T-helper 1 cell treated with Interleukin-12 subunit alpha and Interleukin-12 subunit beta and Interleukin-4 antibody, amounts not matched to agents 30 μg/mL and 1 μg/mL, for 36 hours (primary cell): ENCODE results near the gene ANKAR.
"Not testable (repeated sequence)": the region's sequence is repeated elsewhere in the genome, so short reads cannot be mapped to it uniquely, and the experiment has no call there.

Source experiments
- H3K27ac Mint-ChIP-seq: one replicate; pipeline ENCODE4 v1.8.0; 2021; ENCODE audit warnings: mild to moderate bottlenecking, mixed read lengths
- H3K27me3 Mint-ChIP-seq: one replicate; pipeline ENCODE4 v1.8.0; 2021; ENCODE audit warnings: low read depth, mixed read lengths
- H3K36me3 Mint-ChIP-seq: one replicate; pipeline ENCODE4 v1.8.0; 2021; ENCODE audit warnings: low read depth, mixed read lengths
- H3K4me1 Mint-ChIP-seq: one replicate; pipeline ENCODE4 v1.8.0; 2021; ENCODE audit warnings: low read depth, mixed read lengths
- H3K4me3 Mint-ChIP-seq: one replicate; pipeline ENCODE4 v1.8.0; 2021; ENCODE audit warnings: mild to moderate bottlenecking, moderate library complexity, mixed read lengths
- H3K9me3 Mint-ChIP-seq: one replicate; pipeline ENCODE4 v1.8.0; 2021; ENCODE audit warnings: mixed read lengths

The ANKAR gene

GRCh38 chr2:189676471-189676870 lies 2.0 kb downstream of the ANKAR start:
- peaks cover 33% of the 10 kb centered on the region for H3K4me1 Mint-ChIP-seq
- H3K27ac Mint-ChIP-seq = no peak overlapping the region
- peaks cover 14% of the 10 kb centered on the region for H3K9me3 Mint-ChIP-seq
- H3K4me3 Mint-ChIP-seq = no peak overlapping the region
- no peaks in the 10 kb centered on the region for H3K27me3 Mint-ChIP-seq
- peaks cover 43% of the 10 kb centered on the region for H3K36me3 Mint-ChIP-seq

- Mint-ChIP-seq H3K36me3 (peaks cover 30% of the 10 kb centered on the region), H3K27ac (no peak overlapping the region), H3K9me3 (peaks cover 14% of the 10 kb centered on the region), H3K4me3 (no peak overlapping the region), H3K4me1 (peaks cover 22% of the 10 kb centered on the region), H3K27me3 (no peaks in the 10 kb centered on the region)
Observed at GRCh38 chr2:189679226-189679625, 4.8 kb downstream of the ANKAR start.

- Mint-ChIP-seq H3K27me3 (no peaks in the 10 kb centered on the region), H3K36me3 (peaks cover 25% of the 10 kb centered on the region), H3K9me3 (peaks cover 10% of the 10 kb centered on the region), H3K4me1 (peaks cover 16% of the 10 kb centered on the region), H3K4me3 (no peak overlapping the region), H3K27ac (no peak overlapping the region)
Observed at GRCh38 chr2:189681203-189681602, 6.7 kb downstream of the ANKAR start.

DNA sequence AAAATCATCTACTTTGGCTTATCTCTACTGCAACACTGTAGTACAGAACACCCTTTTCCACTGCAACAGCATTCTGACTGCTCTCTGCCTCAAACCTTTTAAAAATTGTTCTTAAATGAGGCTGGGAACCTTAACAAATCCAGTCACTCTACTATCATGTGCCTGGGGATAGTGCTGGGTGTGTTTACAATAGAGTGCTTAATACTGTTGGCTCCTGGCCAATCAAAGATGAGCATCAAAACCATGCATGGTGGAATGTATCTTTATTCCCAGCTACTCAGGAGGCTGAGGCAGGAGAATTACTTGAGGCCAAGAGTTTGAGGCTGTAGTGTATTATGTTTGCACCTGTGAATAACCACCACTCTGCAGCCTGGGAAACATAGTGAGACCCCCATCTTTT lies 7.4 kb downstream of the ANKAR start:
- no peaks in the 10 kb centered on the region for H3K27me3 Mint-ChIP-seq
- no peak overlapping the region for H3K4me3 Mint-ChIP-seq
- H3K36me3 Mint-ChIP-seq = peaks cover 25% of the 10 kb centered on the region
- H3K4me1 Mint-ChIP-seq = peaks cover 16% of the 10 kb centered on the region
- no peak overlapping the region for H3K27ac Mint-ChIP-seq
- H3K9me3 Mint-ChIP-seq = peaks cover 10% of the 10 kb centered on the region

GRCh38 chr2:189683348-189683747 lies 8.9 kb downstream of the ANKAR start:
- Mint-ChIP-seq H3K4me1 (peaks cover 16% of the 10 kb centered on the region), H3K4me3 (no peak overlapping the region), H3K27ac (no peak overlapping the region), H3K9me3 (peaks cover 6% of the 10 kb centered on the region), H3K27me3 (no peaks in the 10 kb centered on the region), H3K36me3 (peaks cover 17% of the 10 kb centered on the region)

GRCh38 chr2:189684811-189685210 lies 10.3 kb downstream of the ANKAR start:
- H3K27me3 Mint-ChIP-seq = no peaks in the 10 kb centered on the region
- H3K27ac Mint-ChIP-seq = no peak overlapping the region
- peaks cover 5% of the 10 kb centered on the region for H3K36me3 Mint-ChIP-seq
- H3K4me1 Mint-ChIP-seq = peaks cover 12% of the 10 kb centered on the region
- no peak overlapping the region for H3K4me3 Mint-ChIP-seq
- no peaks in the 10 kb centered on the region for H3K9me3 Mint-ChIP-seq

GRCh38 chr2:189685540-189686229 lies 11.2 kb downstream of the ANKAR start:
- H3K27me3 Mint-ChIP-seq = no peaks in the 10 kb centered on the region
- H3K36me3 Mint-ChIP-seq = no peaks in the 10 kb centered on the region
- no peak overlapping the region for H3K4me3 Mint-ChIP-seq
- H3K4me1 Mint-ChIP-seq = peaks cover 7% of the 10 kb centered on the region
- H3K27ac Mint-ChIP-seq = no peak overlapping the region
- no peaks in the 10 kb centered on the region for H3K9me3 Mint-ChIP-seq

DNA sequence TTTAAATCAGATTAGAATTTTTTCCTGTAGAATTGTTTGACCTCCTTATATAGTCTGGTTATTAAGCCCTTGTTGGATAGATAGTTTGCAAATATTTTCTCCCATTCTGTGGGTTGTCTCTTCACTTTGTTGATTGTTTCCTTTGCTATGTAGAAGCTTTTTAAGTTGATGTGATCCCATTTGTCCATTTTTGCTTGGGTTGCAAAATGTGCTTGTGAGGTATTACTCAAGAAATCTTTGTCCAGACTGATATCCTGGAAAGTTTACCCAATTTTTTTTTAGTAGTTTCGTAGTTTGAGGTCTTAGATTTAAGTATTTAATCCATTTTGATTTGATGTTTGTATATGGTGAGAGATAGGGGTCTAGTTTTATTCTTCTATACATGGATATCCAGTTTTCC lies 13.3 kb downstream of the ANKAR start:
- not testable (repeated sequence) for H3K4me3 Mint-ChIP-seq, H3K36me3 Mint-ChIP-seq, H3K27ac Mint-ChIP-seq, H3K9me3 Mint-ChIP-seq, H3K27me3 Mint-ChIP-seq, H3K4me1 Mint-ChIP-seq

- Mint-ChIP-seq H3K27ac (no peak overlapping the region), H3K27me3 (no peaks in the 10 kb centered on the region), H3K4me3 (no peak overlapping the region), H3K4me1 (no peaks in the 10 kb centered on the region), H3K9me3 (no peaks in the 10 kb centered on the region), H3K36me3 (no peaks in the 10 kb centered on the region)
Observed at GRCh38 chr2:189696223-189696622, 21.8 kb downstream of the ANKAR start.

GRCh38 chr2:189698020-189698887 lies 23.8 kb downstream of the ANKAR start:
- no peaks in the 10 kb centered on the region for H3K36me3 Mint-ChIP-seq
- H3K27ac Mint-ChIP-seq = no peak overlapping the region
- H3K27me3 Mint-ChIP-seq = no peaks in the 10 kb centered on the region
- H3K9me3 Mint-ChIP-seq = no peaks in the 10 kb centered on the region
- H3K4me1 Mint-ChIP-seq = no peaks in the 10 kb centered on the region
- peak overlapping the region; percentile 32 for H3K4me3 Mint-ChIP-seq

DNA sequence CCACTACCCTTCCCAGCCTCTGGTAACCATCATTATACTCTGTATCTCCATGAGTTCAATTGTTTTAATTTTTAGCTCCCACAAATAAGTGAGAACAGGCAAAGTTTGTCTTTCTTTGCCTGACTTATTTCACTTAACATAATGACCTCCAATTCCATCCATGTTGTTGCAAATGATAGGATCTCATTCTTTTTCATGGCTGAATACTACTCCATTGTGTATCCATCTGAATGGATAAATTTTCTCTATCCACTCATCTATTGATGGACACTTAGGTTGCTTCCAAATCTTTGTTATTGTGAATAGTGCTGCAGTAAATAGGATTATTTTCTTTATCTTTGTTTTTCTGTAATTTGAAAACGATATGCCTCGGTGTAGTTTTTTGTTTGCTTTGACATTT lies 26.2 kb downstream of the ANKAR start:
- Mint-ChIP-seq H3K36me3 (no peaks in the 10 kb centered on the region), H3K9me3 (no peaks in the 10 kb centered on the region), H3K4me1 (no peaks in the 10 kb centered on the region), H3K4me3 (no peak overlapping the region), H3K27me3 (no peaks in the 10 kb centered on the region), H3K27ac (no peak overlapping the region)

DNA sequence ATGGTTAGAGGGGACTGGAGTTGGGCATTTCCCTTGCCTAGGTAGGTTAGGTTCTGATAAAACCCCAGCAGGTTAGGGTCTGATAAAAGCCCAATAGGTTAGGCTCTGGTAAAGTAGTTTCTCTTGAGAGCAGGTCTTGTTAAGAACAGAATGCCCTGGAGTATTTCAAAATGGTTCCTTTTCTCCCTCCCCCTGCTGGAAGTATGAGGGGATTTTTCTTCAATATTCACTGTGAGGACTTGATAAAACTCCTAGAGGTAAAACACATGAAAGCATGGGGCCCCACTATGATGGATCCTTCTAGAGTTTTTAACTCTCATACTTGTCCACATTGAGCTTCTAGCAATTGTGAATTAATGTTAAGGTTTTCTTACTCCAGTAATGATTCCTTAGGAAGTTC lies 27.6 kb downstream of the ANKAR start:
- Mint-ChIP-seq H3K27ac (no peak overlapping the region), H3K9me3 (no peaks in the 10 kb centered on the region), H3K4me3 (no peak overlapping the region), H3K27me3 (no peaks in the 10 kb centered on the region), H3K4me1 (no peaks in the 10 kb centered on the region), H3K36me3 (no peaks in the 10 kb centered on the region)

- no peaks in the 10 kb centered on the region for H3K27me3 Mint-ChIP-seq
- no peak overlapping the region for H3K4me3 Mint-ChIP-seq
- H3K27ac Mint-ChIP-seq = no peak overlapping the region
Observed at GRCh38 chr2:189709501-189710221, 35.2 kb downstream of the ANKAR start.

GRCh38 chr2:189717593-189717992 lies 43.1 kb downstream of the ANKAR start:
- H3K4me3 Mint-ChIP-seq, H3K27me3 Mint-ChIP-seq, H3K27ac Mint-ChIP-seq, H3K36me3 Mint-ChIP-seq, H3K4me1 Mint-ChIP-seq: not testable (repeated sequence)
- peaks cover 17% of the 10 kb centered on the region for H3K9me3 Mint-ChIP-seq

More at GRCh38 chr2:189709501-189710221, 35.2 kb downstream of the ANKAR start:
- Mint-ChIP-seq H3K36me3 (no peaks in the 10 kb centered on the region), H3K4me1 (no peaks in the 10 kb centered on the region), H3K9me3 (peaks cover 4% of the 10 kb centered on the region)

DNA sequence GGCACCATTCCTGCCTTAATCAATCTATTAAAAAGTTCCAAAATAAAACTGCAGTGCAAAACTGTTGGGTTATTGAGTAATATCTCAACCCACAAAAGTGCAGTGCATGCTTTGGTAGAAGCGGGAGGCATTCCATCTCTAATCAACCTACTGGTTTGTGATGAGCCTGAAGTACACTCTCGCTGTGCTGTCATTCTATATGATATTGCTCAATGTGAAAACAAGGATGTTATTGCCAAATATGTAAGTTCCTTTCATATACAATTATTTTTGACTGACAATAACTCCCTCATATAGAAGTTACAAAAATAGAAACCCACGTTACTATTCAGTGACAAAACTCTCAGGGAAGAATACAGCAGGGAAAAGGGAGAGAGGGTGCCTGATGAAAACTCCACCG lies 45.1 kb downstream of the ANKAR start:
- H3K36me3 Mint-ChIP-seq = no peaks in the 10 kb centered on the region
- no peak overlapping the region for H3K4me3 Mint-ChIP-seq
- H3K27ac Mint-ChIP-seq = no peak overlapping the region
- no peaks in the 10 kb centered on the region for H3K27me3 Mint-ChIP-seq
- peaks cover 2% of the 10 kb centered on the region for H3K4me1 Mint-ChIP-seq
- H3K9me3 Mint-ChIP-seq = peaks cover 13% of the 10 kb centered on the region
